Activated CD4-positive, alpha-beta T cell treated with anti-CD3 and anti-CD28 coated beads, Interleukin-2, amount 50 U/mL, for 16 hours (primary cell): ENCODE results near the gene TCEAL5.
"Not testable (repeated sequence)": the region's sequence is repeated elsewhere in the genome, so short reads cannot be mapped to it uniquely, and the experiment has no call there.

Experiments used
- DNase-seq: peaks from one replicate; pipeline ENCODE4 v3.0.0-alpha.2; 2020

The TCEAL5 gene

GRCh38 chrX:103233263-103233662 is 43.3 kb downstream of the TCEAL5 start:
- no peak for DNase-seq

DNA sequence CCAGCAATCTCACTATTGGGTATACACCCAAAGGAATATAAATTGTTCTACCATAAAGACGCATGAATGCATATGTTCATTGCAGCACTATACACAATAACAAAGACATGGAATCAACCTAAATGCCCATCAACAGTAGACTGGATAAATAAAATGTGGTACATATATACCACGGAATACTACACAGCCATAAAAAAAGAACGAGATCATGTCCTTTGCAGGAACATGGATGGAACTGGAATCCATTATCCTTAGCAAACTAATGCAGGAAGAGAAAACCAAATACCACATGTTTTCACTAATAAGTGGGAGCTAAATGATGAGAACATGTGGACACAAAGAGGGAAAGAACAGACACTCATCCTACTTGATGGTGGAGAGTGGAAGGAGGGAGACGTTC is 50.6 kb downstream of the TCEAL5 start:
- not testable (repeated sequence) for DNase-seq
